B cell (primary cell): ENCODE results near the gene FAM131B. TPM values are rescaled to one million over a fixed set of nuclear protein-coding genes. Genes with fewer than 3 reads are reported as not detected.

Experiments used
- ATAC-seq: fragments of 200-7000 bp; cut with Tn5 transposase; one replicate; pipeline ENCODE4 v1.10.0; 2021; ENCODE audit warnings: low read depth, mild to moderate bottlenecking, moderate number of reproducible peaks, moderate library complexity
- CTCF ChIA-PET: fragments of 350-600 bp; sonication (Branson Sonifier 250); formaldehyde crosslinking; loops from one replicate; lab custom pipeline; 2021; ENCODE audit warnings: antibody characterized with exemption, inconsistent platforms; lab: Charles Lee
- POLR2A ChIA-PET: fragments of 350-600 bp; sonication (Branson Sonifier 250); formaldehyde crosslinking; loops from one replicate; lab custom pipeline; 2021; ENCODE audit warnings: antibody characterized with exemption; lab: Charles Lee
- DNase-seq: peaks from one replicate; pipeline ENCODE4 v3.0.0; 2013
- H2AFZ ChIP-seq: 2 replicates; pipeline ENCODE4 v1.6.1; 2012; ENCODE audit warnings: mild to moderate bottlenecking, low read depth, low read length; ENCODE audit not compliant: insufficient read depth, poor library complexity, severe bottlenecking
- H3K27ac ChIP-seq, 2 donors: 1 replicate in 1 of 2; 2 replicates in 1 of 2; pipeline ENCODE4 v1.5.1; 2012 to 2013; ENCODE audit warnings: low read length in 2 of 2, mild to moderate bottlenecking in 2 of 2, moderate library complexity in 1 of 2
- H3K27me3 ChIP-seq, 4 experiments: fragments of 200-600 bp in 1 of 4; sonication (generic) in 1 of 4; replicated peaks in 1 of 4; 1 replicate in 2 of 4; 2 replicates in 2 of 4; pipeline versions ENCODE4 v1.6.1 to v1.7.0; 2013 to 2016; ENCODE audit warnings: low read length in 3 of 4, mild to moderate bottlenecking in 2 of 4, mixed read lengths in 1 of 4, moderate library complexity in 1 of 4; ENCODE audit not compliant: insufficient read depth in 4 of 4, control insufficient read depth in 3 of 4; ENCODE audit errors: control extremely low read depth in 1 of 4
- H3K36me3 ChIP-seq, 2 experiments: replicated peaks in 1 of 2; 1 replicate in 1 of 2; 2 replicates in 1 of 2; pipeline versions ENCODE4 v1.6.1 to v1.7.1; 2013; ENCODE audit warnings: low read length in 1 of 2; ENCODE audit not compliant: insufficient read depth in 2 of 2, control insufficient read depth in 1 of 2; ENCODE audit errors: control extremely low read depth in 1 of 2, extremely low read depth in 1 of 2
- H3K4me1 ChIP-seq, 2 donors: fragments of 200-600 bp in 1 of 2; sonication (generic) in 1 of 2; 1 replicate in 1 of 2; 2 replicates in 1 of 2; pipeline versions ENCODE4 v1.5.1 to v1.6.1; 2013 to 2017; ENCODE audit warnings: low read length in 2 of 2; ENCODE audit not compliant: control insufficient read depth in 2 of 2, insufficient read depth in 2 of 2
- H3K4me2 ChIP-seq: replicated peaks from 2 replicates; pipeline ENCODE3; 2012; ENCODE audit warnings: mild to moderate bottlenecking, low read depth, low read length; ENCODE audit not compliant: poor library complexity, severe bottlenecking
- H3K4me3 ChIP-seq, 5 experiments: fragments of 200-600 bp in 1 of 5; sonication (generic) in 1 of 5; 1 replicate in 3 of 5; 2 replicates in 2 of 5; pipeline versions ENCODE4 v1.5.1 to v1.7.0; 2011 to 2016; ENCODE audit warnings: low read length in 4 of 5, mild to moderate bottlenecking in 4 of 5, low read depth in 2 of 5, control low read depth in 1 of 5, moderate library complexity in 1 of 5; ENCODE audit not compliant: insufficient read depth in 1 of 5; ENCODE audit errors: control extremely low read depth in 1 of 5, extremely low read depth in 1 of 5
- H3K79me2 ChIP-seq: fragments of 200-600 bp; sonication (generic); one replicate; pipeline ENCODE4 v1.6.0; 2016; ENCODE audit warnings: low read length; ENCODE audit not compliant: control insufficient read depth, insufficient read depth
- H3K9ac ChIP-seq: fragments of 200-600 bp; sonication (generic); 2 replicates; pipeline ENCODE4 v1.6.1; 2017; ENCODE audit warnings: mild to moderate bottlenecking, low read length, moderate library complexity
- H3K9me3 ChIP-seq, 3 donors: one replicate each; pipeline versions ENCODE4 v1.6.1 to v1.7.1; 2013; ENCODE audit warnings: low read length in 2 of 3; ENCODE audit not compliant: control insufficient read depth in 2 of 3, insufficient read depth in 1 of 3; ENCODE audit errors: control extremely low read depth in 1 of 3
- H4K20me1 ChIP-seq: 2 replicates; pipeline ENCODE4 v1.6.0; 2012; ENCODE audit warnings: mild to moderate bottlenecking, low read length; ENCODE audit not compliant: insufficient read depth, control insufficient read depth, poor library complexity, severe bottlenecking
- H3K27ac Mint-ChIP-seq: one replicate; pipeline ENCODE4 v1.8.0; 2021; ENCODE audit warnings: mixed read lengths
- H3K27me3 Mint-ChIP-seq: one replicate; pipeline ENCODE4 v1.8.0; 2021; ENCODE audit warnings: mixed read lengths
- H3K4me1 Mint-ChIP-seq: one replicate; pipeline ENCODE4 v1.8.0; 2021; ENCODE audit warnings: mixed read lengths
- H3K4me3 Mint-ChIP-seq: one replicate; pipeline ENCODE4 v1.8.0; 2021; ENCODE audit warnings: mixed read lengths
- H3K9me3 Mint-ChIP-seq: one replicate; pipeline ENCODE4 v1.8.0; 2022; ENCODE audit warnings: mixed read lengths; ENCODE audit not compliant: insufficient read depth
- CTCF ChIP-seq: fragments of 200-600 bp; IDR thresholded peaks from one replicate; pipeline ENCODE4 v1.8.0; 2022; ENCODE audit warnings: antibody characterized with exemption, mild to moderate bottlenecking
- EZH2 ChIP-seq: IDR thresholded peaks from 2 replicates; pipeline ENCODE4 v1.6.1; 2012; ENCODE audit warnings: borderline replicate concordance, low read depth, mild to moderate bottlenecking, moderate library complexity, low read length; ENCODE audit not compliant: insufficient read depth, poor library complexity, severe bottlenecking
- WGBS: methylation state at CpG from one replicate; pipeline ENCODE4 v1.1.5; 2013; ENCODE audit warnings: missing lambda C conversion rate; ENCODE audit not compliant: insufficient coverage; 5-methylcytosine and 5-hydroxymethylcytosine counted together
- intact Hi-C: fragments of 100-400 bp; cut with micrococcal nuclease; formaldehyde crosslinking; loops from one replicate; pipeline ENCODE4 v1.10.0; 2022
- polyA plus RNA-seq: library from polyadenylated mRNA; depleted of rRNA; stranded (reverse); fragments of >200 nt; gene quantifications from 2 replicates; pipeline ENCODE4 v1.2.3, GENCODE V29; 2012
- total RNA-seq, 2 donors: library from RNA; stranded (reverse); fragments of 120-200 nt in 1 of 2; gene quantifications; 1 replicate in 1 of 2; 2 replicates in 1 of 2; pipeline versions ENCODE4 v1.2.3 to v1.2.4, GENCODE V29; 2013 to 2022

The FAM131B gene
- total and polyA plus RNA-seq, 2 donors (not counting 1 experiment from before 2014, with no cell fraction given), result 0.05 TPM; not detected in 1

DNA sequence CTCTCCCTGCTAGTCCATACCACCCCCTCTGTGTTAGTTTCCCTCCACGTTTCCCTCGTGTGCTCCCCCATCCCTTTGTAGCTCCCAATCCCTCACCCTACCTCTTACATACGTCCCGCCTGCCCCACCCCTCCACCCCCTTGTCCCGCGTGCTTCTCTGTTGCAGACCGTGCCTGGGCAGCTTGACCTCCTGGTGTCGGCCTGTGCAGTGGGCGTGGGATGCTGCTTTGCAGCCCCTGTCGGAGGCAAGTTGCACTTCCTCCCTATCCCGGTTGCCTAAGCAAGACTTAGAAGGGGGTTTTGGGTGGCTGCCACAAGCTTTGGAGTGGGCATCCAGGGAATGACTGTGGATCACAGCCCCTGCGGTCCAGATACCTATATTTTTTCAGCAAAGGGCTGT is 38.9 kb downstream of the FAM131B start:
- TF ChIP-seq CTCF (no peak), EZH2 (no peak)
- H3K36me3 ChIP-seq, result no peaks in the 10 kb centered on the region
- no peaks in the 10 kb centered on the region for H4K20me1 ChIP-seq
- Mint-ChIP-seq H3K4me1 (peaks cover 36% of the 10 kb centered on the region), H3K27ac (no peak overlapping the region), H3K27me3 (no peaks in the 10 kb centered on the region), H3K9me3 (no peaks in the 10 kb centered on the region), H3K4me3 (no peak overlapping the region)
- no peaks in the 10 kb centered on the region for H3K79me2 ChIP-seq
- ATAC-seq (no peak), DNase-seq (no peak)
- POLR2A ChIA-PET, result interaction anchor here (0.7 kb wide), 1 partner anchor 22 kb away, joined by 3 read pairs; no protein-coding TSS in a partner anchor
- WGBS, result 87% methylated on average over 10 of the region's 12 CpGs
- no peak overlapping the region for H3K27ac ChIP-seq
- peaks cover 18 to 34% of the 10 kb centered on the region in 2 donors for H3K4me1 ChIP-seq
- H3K27me3 ChIP-seq, result peaks cover 0 to 2% (median 0%) of the 10 kb centered on the region in 4 experiments
- no peaks in the 10 kb centered on the region for H3K9me3 ChIP-seq
- CTCF ChIA-PET, result no interaction called here
- no peak overlapping the region for H3K4me2 ChIP-seq
- H2AFZ ChIP-seq, result no peak overlapping the region
- no peak overlapping the region for H3K4me3 ChIP-seq
- intact Hi-C loops, result loop anchor here (10.0 kb wide), 1 partner anchor 51 kb away; no protein-coding TSS in a partner anchor
- H3K9ac ChIP-seq, result no peak overlapping the region

DNA sequence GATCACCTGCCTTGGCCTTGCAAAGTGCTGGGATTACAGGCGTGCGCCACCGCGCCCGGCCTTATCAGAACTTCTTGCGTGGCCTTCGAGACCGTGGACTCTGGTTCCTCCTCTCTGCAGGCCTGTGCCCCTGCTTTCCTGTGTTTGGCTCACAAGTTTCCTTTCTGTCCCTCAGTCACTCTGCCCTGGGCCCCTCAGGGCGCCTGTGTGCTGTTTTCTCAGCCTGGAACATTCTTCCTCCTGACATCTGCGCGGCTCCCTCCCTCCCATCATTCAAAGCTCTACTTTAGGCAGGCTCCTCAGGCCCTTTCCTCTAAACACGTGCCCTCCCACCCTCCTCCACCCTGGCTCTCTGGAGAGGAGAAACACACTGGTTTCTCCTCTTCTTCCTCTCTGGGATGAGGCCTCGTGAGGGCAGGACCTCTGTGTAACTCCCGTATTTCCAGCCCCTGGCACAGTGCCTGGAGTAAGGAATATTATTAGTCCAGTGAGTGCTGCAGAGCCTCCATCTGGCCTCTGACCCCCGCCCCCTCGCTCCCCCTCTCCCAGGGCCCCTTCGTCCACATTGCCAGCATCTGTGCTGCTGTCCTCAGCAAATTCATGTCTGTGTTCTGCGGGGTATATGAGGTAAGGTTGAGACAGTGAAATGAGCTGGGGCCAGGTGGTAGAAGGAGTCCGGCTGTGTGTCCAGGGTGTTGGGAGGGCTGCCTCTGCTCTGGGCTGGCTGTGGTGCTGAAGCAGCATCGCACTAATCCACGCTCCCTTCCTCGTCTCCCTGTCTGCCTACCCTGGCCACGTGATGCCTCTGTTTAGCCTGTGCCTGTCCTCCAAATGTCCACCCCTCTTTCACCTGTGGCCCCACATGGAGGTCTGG is 39.5 kb downstream of the FAM131B start:
- ChIA-PET CTCF (no interaction called here), POLR2A (interaction anchor here (0.7 kb wide), 1 partner anchor 21 kb away, joined by 3 read pairs; no protein-coding TSS in a partner anchor)
- no peak for TF ChIP-seq CTCF
- TF ChIP-seq EZH2, result no peak
- Histone ChIP-seq H3K4me2 (no peak overlapping the region), H3K4me3 (no peak overlapping the region), H3K4me1 (peaks cover 12 to 27% of the 10 kb centered on the region in 2 donors), H2AFZ (no peak overlapping the region), H3K27me3 (peaks cover 0 to 2% (median 0%) of the 10 kb centered on the region in 4 experiments), H3K36me3 (no peaks in the 10 kb centered on the region), H3K79me2 (no peaks in the 10 kb centered on the region), H3K9me3 (no peaks in the 10 kb centered on the region), H3K9ac (no peak overlapping the region), H4K20me1 (no peaks in the 10 kb centered on the region), H3K27ac (no peak overlapping the region)
- Mint-ChIP-seq H3K4me3 (no peak overlapping the region), H3K4me1 (peaks cover 31% of the 10 kb centered on the region), H3K27me3 (no peaks in the 10 kb centered on the region), H3K9me3 (no peaks in the 10 kb centered on the region), H3K27ac (no peak overlapping the region)
- ATAC-seq (no peak), DNase-seq (no peak)
- intact Hi-C loops, result loop anchor here (10.0 kb wide), 1 partner anchor 52 kb away; no protein-coding TSS in a partner anchor
- 86% methylated on average over 19 of the region's 23 CpGs for whole genome bisulfite sequencing
